A549 treated with ZK216348 at 1 μM for 4 hours (cell line): ENCODE results near the gene SAA2. TPM values are rescaled to one million over a fixed set of nuclear protein-coding genes. Genes with fewer than 3 reads are reported as not detected.

Experiments used
- total RNA-seq: library from RNA; stranded (reverse); fragments of 200-300 nt; extraction: Qiagen RNA extraction; gene quantifications from 5 replicates; pipeline ENCODE4 v1.2.3, GENCODE V29; 2022; ENCODE audit warnings: low read depth

The SAA2 gene
- 0.65 TPM in 1 of 5 replicates, not detected in the others for total RNA-seq

DNA sequence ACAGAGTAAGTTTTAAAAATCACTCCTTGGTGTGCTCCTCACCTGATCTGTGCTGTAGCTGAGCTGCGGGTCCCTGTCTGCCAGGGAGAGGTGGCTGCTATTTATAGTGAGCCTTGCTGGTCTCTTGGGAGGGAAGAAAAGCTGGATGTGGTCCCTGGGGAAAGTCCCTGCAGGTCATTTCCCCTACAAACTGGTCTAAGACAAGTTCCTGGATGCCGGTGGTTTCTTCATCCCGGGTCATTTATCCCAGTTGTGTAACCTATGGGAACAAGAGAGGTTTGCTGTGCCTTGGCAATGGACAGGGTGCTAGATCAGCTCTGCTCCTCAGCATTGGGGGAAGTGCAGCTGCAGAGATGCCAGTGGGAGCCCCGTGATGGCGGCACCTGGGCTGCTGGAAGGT, at the start of gene SAA2:
Gene SAA2, minus strand, starts transcription at position 108 of the 400 bp plus-strand sequence. CDS start 657 bp downstream, outside the sequence.

DNA sequence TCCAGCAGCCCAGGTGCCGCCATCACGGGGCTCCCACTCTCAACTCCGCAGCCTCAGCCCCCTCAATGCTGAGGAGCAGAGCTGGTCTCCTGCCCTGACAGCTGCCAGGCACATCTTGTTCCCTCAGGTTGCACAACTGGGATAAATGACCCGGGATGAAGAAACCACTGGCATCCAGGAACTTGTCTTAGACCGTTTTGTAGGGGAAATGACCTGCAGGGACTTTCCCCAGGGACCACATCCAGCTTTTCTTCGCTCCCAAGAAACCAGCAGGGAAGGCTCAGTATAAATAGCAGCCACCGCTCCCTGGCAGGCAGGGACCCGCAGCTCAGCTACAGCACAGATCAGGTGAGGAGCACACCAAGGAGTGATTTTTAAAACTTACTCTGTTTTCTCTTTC, 17.5 kb upstream of the SAA2 start, which contains the start of gene SAA1:
Gene SAA1, plus strand, starts transcription at position 316 of the 400 bp plus-strand sequence. CDS start 624 bp downstream, outside the sequence.

DNA sequence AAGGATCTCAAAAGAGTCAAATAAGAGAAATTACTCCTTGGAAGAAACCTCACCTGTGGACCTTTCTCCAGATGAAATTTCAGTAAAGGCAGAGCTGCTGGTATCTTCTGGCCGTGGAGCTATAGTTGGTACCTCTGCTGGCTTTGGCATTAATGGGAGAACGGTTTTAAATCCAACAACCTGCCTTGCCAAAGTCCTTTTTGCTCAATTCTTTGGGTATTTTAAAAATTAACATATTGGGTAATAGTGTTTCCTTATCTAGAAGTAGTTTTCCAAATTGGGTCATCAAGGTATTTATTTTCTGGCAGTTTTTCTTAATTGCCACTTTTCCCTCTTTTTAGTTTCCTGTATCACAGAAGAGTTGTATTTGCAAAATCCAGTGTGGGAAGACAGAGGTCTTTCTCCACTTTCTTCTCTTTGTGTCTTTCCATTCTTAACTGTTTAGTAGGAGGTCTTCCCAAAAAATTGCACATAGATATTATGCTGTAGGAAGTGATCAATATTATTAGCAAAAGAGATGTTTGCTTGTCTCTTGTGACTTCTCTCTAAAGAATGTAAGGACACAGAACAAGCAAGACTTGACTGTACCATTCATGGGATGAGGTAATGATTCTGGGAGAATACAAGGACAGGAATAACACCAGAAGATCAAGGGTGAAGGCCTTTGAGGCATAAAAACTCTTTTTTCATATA, 11.7 kb downstream of the SAA2 start, which contains the start of gene SAA4:
Gene SAA4, minus strand, starts transcription at position 139 of the 693 bp plus-strand sequence. CDS start 876 bp downstream, outside the sequence.

Other genes starting within 250 kb of the SAA2 start
- 15.1 to 19.2 TPM (median 16.7 TPM) in 5 replicates for gene SERGEF, start 235.6 kb downstream of the SAA2 start, total RNA-seq
- gene TPH1, start 202.4 kb downstream of the SAA2 start, total RNA-seq: 0.04 to 0.23 TPM (median 0.05 TPM) in 4 of 5 replicates, not detected in the other
- gene SAAL1, start 142.6 kb downstream of the SAA2 start, total RNA-seq: 34.6 to 42.6 TPM (median 40.5 TPM) in 5 replicates
- not detected in 5 replicates for gene MRGPRX3, start 116.1 kb downstream of the SAA2 start, total RNA-seq
- gene MRGPRX4, start 75.8 kb downstream of the SAA2 start, total RNA-seq: not detected in 5 replicates
- not detected in 5 replicates for gene SAA4, start 11.9 kb downstream of the SAA2 start, total RNA-seq
- gene SAA1, start 17.6 kb upstream of the SAA2 start, total RNA-seq: 0.58 to 1.2 TPM (median 0.89 TPM) in 5 replicates
- gene HPS5, start 73.5 kb upstream of the SAA2 start, total RNA-seq: 12.3 to 16.0 TPM (median 13.3 TPM) in 5 replicates
- 33.0 to 41.2 TPM (median 34.1 TPM) in 5 replicates for gene GTF2H1, start 73.9 kb upstream of the SAA2 start, total RNA-seq
- gene LDHA, start 145.9 kb upstream of the SAA2 start, total RNA-seq: 2,730 to 4,065 TPM (median 2,807 TPM) in 5 replicates
- gene LDHC, start 163.7 kb upstream of the SAA2 start, total RNA-seq: 0.13 to 0.21 TPM (median 0.18 TPM) in 3 of 5 replicates, not detected in the others
- gene LDHAL6A, start 207.2 kb upstream of the SAA2 start, total RNA-seq: not detected in 5 replicates